ENCODE measurements around the gene WWOX. TPM values are rescaled to one million over a fixed set of nuclear protein-coding genes. Genes with fewer than 3 reads are reported as not detected.

Gene WWOX
- total RNA-seq, 2 donors from 2014 or later = 30.0 to 35.4 TPM

DNA sequence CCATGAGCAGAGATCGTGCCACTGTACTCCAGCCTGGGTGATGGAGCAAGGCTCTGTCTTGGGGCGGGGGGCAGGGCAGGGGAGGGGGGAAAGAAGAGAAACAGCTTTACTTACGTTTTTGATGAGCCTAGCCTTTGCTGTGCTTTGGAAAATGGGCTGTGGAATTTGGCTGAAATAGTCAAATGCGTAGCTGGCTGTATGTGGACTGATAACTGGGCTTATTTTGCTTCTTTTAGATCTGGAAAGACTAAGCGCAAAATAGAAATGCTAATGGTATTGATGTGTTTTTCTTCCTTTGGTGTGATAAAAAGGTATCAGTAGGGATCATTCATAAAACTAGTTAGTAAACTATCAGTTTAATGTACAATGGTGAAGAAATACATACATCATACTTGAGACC is 346.4 kb downstream of the WWOX start:
- Mint-ChIP-seq H3K4me3 (no peak overlapping the region), H3K4me1 (peaks cover 41% of the 10 kb centered on the region), H3K27me3 (ENCODE audit: insufficient read depth) (peaks cover 41% of the 10 kb centered on the region), H3K27ac (no peak overlapping the region), H3K36me3 (ENCODE audit: low read depth) (no peaks in the 10 kb centered on the region), H3K9me3 (no peaks in the 10 kb centered on the region)
- H3K9me3 ChIP-seq (ENCODE audit: control insufficient read depth, low read length) = no peaks in the 10 kb centered on the region
- WGBS, 2 experiments (ENCODE audit: insufficient coverage in 1 of 2, insufficient read length in 1 of 2) = 91 to 97% methylated on average over 2 to 5 of the region's 5 CpGs
- no peak overlapping the region for H3K9ac ChIP-seq (ENCODE audit: extremely low read depth, low read length, poor library complexity, severe bottlenecking)
- no peaks in the 10 kb centered on the region for H3K36me3 ChIP-seq (ENCODE audit: control insufficient read depth, insufficient read depth, low read length)
- no peak overlapping the region for H3K4me3 ChIP-seq (ENCODE audit: low read length)
- no peaks in the 10 kb centered on the region for H3K27me3 ChIP-seq (ENCODE audit: control insufficient read depth, insufficient read depth, low read length, poor library complexity, severe bottlenecking)
- TF ChIP-seq, protein P1, sequence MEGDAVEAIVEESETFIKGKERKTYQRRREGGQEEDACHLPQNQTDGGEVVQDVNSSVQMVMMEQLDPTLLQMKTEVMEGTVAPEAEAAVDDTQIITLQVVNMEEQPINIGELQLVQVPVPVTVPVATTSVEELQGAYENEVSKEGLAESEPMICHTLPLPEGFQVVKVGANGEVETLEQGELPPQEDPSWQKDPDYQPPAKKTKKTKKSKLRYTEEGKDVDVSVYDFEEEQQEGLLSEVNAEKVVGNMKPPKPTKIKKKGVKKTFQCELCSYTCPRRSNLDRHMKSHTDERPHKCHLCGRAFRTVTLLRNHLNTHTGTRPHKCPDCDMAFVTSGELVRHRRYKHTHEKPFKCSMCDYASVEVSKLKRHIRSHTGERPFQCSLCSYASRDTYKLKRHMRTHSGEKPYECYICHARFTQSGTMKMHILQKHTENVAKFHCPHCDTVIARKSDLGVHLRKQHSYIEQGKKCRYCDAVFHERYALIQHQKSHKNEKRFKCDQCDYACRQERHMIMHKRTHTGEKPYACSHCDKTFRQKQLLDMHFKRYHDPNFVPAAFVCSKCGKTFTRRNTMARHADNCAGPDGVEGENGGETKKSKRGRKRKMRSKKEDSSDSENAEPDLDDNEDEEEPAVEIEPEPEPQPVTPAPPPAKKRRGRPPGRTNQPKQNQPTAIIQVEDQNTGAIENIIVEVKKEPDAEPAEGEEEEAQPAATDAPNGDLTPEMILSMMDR (conservative IDR thresholded peaks at IDR 0.05) = no peak
- peaks cover 17% of the 10 kb centered on the region for H3K4me1 ChIP-seq (ENCODE audit: control insufficient read depth, insufficient read depth, low read length)
- H3K27ac ChIP-seq (ENCODE audit: low read depth, low read length) = no peak overlapping the region
- no peak for DNase-seq

DNA sequence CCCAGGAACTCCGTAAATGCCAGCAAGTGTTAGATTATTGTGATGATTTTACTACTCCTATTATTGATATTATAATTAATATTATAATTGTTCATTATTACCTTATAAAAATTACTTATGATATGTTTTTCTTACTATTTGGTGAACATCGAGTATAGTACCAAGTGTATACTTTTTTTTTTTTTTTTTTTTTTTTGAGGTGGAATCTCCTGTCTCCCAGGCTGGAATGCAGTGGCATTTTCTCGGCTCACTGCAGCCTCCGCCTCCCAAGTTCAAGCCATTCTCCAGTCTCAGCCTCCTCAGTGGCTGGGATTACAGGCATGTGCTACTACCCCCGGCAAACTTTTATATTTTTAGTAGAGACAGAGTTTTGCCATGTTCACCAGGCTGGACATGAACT is 347.0 kb downstream of the WWOX start:
- Histone ChIP-seq H3K36me3 (ENCODE audit: control insufficient read depth, insufficient read depth, low read length) (no peaks in the 10 kb centered on the region), H3K9me3 (ENCODE audit: control insufficient read depth, low read length) (no peaks in the 10 kb centered on the region), H3K27ac (ENCODE audit: low read depth, low read length) (no peak overlapping the region), H3K9ac (ENCODE audit: extremely low read depth, low read length, poor library complexity, severe bottlenecking) (no peak overlapping the region), H3K27me3 (ENCODE audit: control insufficient read depth, insufficient read depth, low read length, poor library complexity, severe bottlenecking) (no peaks in the 10 kb centered on the region), H3K4me3 (ENCODE audit: low read length) (no peak overlapping the region), H3K4me1 (ENCODE audit: control insufficient read depth, insufficient read depth, low read length) (peaks cover 17% of the 10 kb centered on the region)
- peaks cover 37% of the 10 kb centered on the region for H3K4me1 Mint-ChIP-seq
- 80 to 98% methylated on average over 2 to 4 of the region's 5 CpGs for WGBS, 2 experiments (ENCODE audit: insufficient coverage in 1 of 2, insufficient read length in 1 of 2)
- no peaks in the 10 kb centered on the region for H3K36me3 Mint-ChIP-seq (ENCODE audit: low read depth)
- TF ChIP-seq, protein P1 (conservative IDR thresholded peaks at IDR 0.05) = no peak
- peaks cover 44% of the 10 kb centered on the region for H3K27me3 Mint-ChIP-seq (ENCODE audit: insufficient read depth)
- H3K4me3 Mint-ChIP-seq = no peak overlapping the region
- H3K27ac Mint-ChIP-seq = no peak overlapping the region
- DNase-seq = no peak
- no peaks in the 10 kb centered on the region for H3K9me3 Mint-ChIP-seq

DNA sequence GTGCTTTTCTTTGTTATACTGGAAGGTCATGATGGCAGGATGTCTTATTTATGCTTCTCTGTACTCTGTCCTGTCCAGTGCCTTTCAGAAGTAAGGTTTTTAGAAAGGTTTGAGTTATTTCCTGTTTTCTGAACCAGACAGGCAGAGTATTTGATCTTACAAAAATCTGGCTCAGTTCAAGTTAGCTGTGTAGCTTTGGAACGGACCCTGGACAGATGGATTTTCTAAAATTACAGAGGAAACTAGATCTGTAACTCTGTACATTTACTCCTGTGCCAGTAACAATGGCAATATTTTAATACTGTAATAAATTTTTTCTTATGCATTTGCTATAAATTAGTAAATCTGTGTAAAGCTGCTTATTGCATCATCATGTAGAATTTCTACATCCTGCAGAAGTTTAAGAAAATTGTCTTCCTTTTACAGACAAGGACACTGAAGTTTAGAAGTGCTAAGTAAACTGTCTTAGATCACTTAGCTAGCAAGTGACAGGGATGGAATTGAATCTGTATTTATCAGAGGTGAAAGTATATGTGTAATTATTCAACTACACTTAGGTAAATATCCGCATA is 347.6 kb downstream of the WWOX start:
- Mint-ChIP-seq H3K27me3 (ENCODE audit: insufficient read depth) (peaks cover 46% of the 10 kb centered on the region), H3K4me3 (no peak overlapping the region), H3K27ac (no peak overlapping the region), H3K36me3 (ENCODE audit: low read depth) (no peaks in the 10 kb centered on the region), H3K9me3 (no peaks in the 10 kb centered on the region), H3K4me1 (peaks cover 36% of the 10 kb centered on the region)
- Histone ChIP-seq H3K27ac (ENCODE audit: low read depth, low read length) (no peak overlapping the region), H3K9me3 (ENCODE audit: control insufficient read depth, low read length) (no peaks in the 10 kb centered on the region), H3K36me3 (ENCODE audit: control insufficient read depth, insufficient read depth, low read length) (no peaks in the 10 kb centered on the region), H3K27me3 (ENCODE audit: control insufficient read depth, insufficient read depth, low read length, poor library complexity, severe bottlenecking) (no peaks in the 10 kb centered on the region), H3K9ac (ENCODE audit: extremely low read depth, low read length, poor library complexity, severe bottlenecking) (no peak overlapping the region), H3K4me3 (ENCODE audit: low read length) (no peak overlapping the region), H3K4me1 (ENCODE audit: control insufficient read depth, insufficient read depth, low read length) (peaks cover 17% of the 10 kb centered on the region)
- TF ChIP-seq, protein P1 (conservative IDR thresholded peaks at IDR 0.05) = no peak
- no peak for DNase-seq
- 87 to 100% methylated on average over 1 to 2 of the region's 2 CpGs for WGBS, 2 experiments (ENCODE audit: insufficient coverage in 1 of 2, insufficient read length in 1 of 2)

Measured in endodermal cell (in vitro differentiated cells).